Glutamatergic neuron (in vitro differentiated cells): ENCODE results near the gene ALOX5AP. TPM values are rescaled to one million over a fixed set of nuclear protein-coding genes. Genes with fewer than 3 reads are reported as not detected.

Experiments used
- DNase-seq: peaks from one replicate; pipeline ENCODE4 v3.0.0; 2022
- H3K27ac Mint-ChIP-seq: one replicate; pipeline ENCODE4 v1.8.0; 2020; ENCODE audit warnings: mild to moderate bottlenecking, mixed read lengths, inconsistent platforms; ENCODE audit not compliant: unreplicated experiment
- H3K27me3 Mint-ChIP-seq: one replicate; pipeline ENCODE4 v1.8.0; 2020; ENCODE audit warnings: mild to moderate bottlenecking, moderate library complexity, mixed read lengths, inconsistent platforms; ENCODE audit not compliant: unreplicated experiment
- H3K36me3 Mint-ChIP-seq: one replicate; pipeline ENCODE4 v1.8.0; 2020; ENCODE audit warnings: mild to moderate bottlenecking, mixed read lengths, inconsistent platforms; ENCODE audit not compliant: unreplicated experiment
- H3K4me1 Mint-ChIP-seq: one replicate; pipeline ENCODE4 v1.8.0; 2020; ENCODE audit warnings: mild to moderate bottlenecking, low read depth, mixed read lengths, inconsistent platforms; ENCODE audit not compliant: unreplicated experiment
- H3K4me3 Mint-ChIP-seq: one replicate; pipeline ENCODE4 v1.8.0; 2020; ENCODE audit warnings: mild to moderate bottlenecking, mixed read lengths, inconsistent platforms; ENCODE audit not compliant: unreplicated experiment
- H3K9me3 Mint-ChIP-seq: one replicate; pipeline ENCODE4 v1.8.0; 2020; ENCODE audit warnings: mild to moderate bottlenecking, moderate library complexity, mixed read lengths, inconsistent platforms; ENCODE audit not compliant: unreplicated experiment
- CTCF ChIP-seq: fragments of 200-600 bp; sonication (generic); IDR thresholded peaks from one replicate; pipeline ENCODE4 v1.5.0; 2021; ENCODE audit not compliant: partially characterized antibody, unreplicated experiment
- total RNA-seq: library from RNA; stranded (reverse); fragmentation: NEBNext Ultra II Directional; extraction: Animal tissue kit (Norgen Biotek cat#: 25700); gene quantifications from one replicate; pipeline ENCODE4 v1.2.1, GENCODE V29; 2021; ENCODE audit not compliant: unreplicated experiment

The ALOX5AP gene
- total RNA-seq, 1 donor from 2014 or later = 0.81 TPM

GRCh38 chr13:30798776-30799355 is 63.5 kb downstream of the ALOX5AP start:
- H3K27ac Mint-ChIP-seq = peak overlapping the region; percentile 28
- peaks cover 8% of the 10 kb centered on the region for H3K27me3 Mint-ChIP-seq
- H3K36me3 Mint-ChIP-seq = no peaks in the 10 kb centered on the region
- peaks cover 39% of the 10 kb centered on the region for H3K4me1 Mint-ChIP-seq
- peaks cover 8% of the 10 kb centered on the region for H3K9me3 Mint-ChIP-seq
- DNase-seq = no peak
- no peak overlapping the region for H3K4me3 Mint-ChIP-seq
- no peak for TF ChIP-seq CTCF

GRCh38 chr13:30799356-30799824 is 64.0 kb downstream of the ALOX5AP start:
- Mint-ChIP-seq H3K4me1 (peaks cover 44% of the 10 kb centered on the region), H3K27ac (peak overlapping the region; percentile 28), H3K4me3 (no peak overlapping the region), H3K9me3 (peaks cover 10% of the 10 kb centered on the region), H3K36me3 (no peaks in the 10 kb centered on the region), H3K27me3 (peaks cover 11% of the 10 kb centered on the region)
- TF ChIP-seq CTCF = no peak
- no peak for DNase-seq

- H3K4me3 Mint-ChIP-seq = no peak overlapping the region
- H3K27me3 Mint-ChIP-seq = peaks cover 11% of the 10 kb centered on the region
- H3K36me3 Mint-ChIP-seq = no peaks in the 10 kb centered on the region
- peaks cover 51% of the 10 kb centered on the region for H3K4me1 Mint-ChIP-seq
- no peak for DNase-seq
- peaks cover 13% of the 10 kb centered on the region for H3K9me3 Mint-ChIP-seq
- H3K27ac Mint-ChIP-seq = no peak overlapping the region
- TF ChIP-seq CTCF = no peak
These were observed 64.8 kb downstream of the ALOX5AP start for GRCh38 chr13:30800107-30800506.

GRCh38 chr13:30802501-30802900 is 67.2 kb downstream of the ALOX5AP start:
- H3K9me3 Mint-ChIP-seq = peaks cover 13% of the 10 kb centered on the region
- H3K4me1 Mint-ChIP-seq = peaks cover 47% of the 10 kb centered on the region
- no peaks in the 10 kb centered on the region for H3K36me3 Mint-ChIP-seq
- H3K27ac Mint-ChIP-seq = peak overlapping the region; percentile 86
- no peak for TF ChIP-seq CTCF
- peaks cover 15% of the 10 kb centered on the region for H3K27me3 Mint-ChIP-seq
- no peak overlapping the region for H3K4me3 Mint-ChIP-seq
- DNase-seq = no peak

GRCh38 chr13:30802953-30803478 is 67.7 kb downstream of the ALOX5AP start:
- Mint-ChIP-seq H3K27ac (peak overlapping the region; percentile 86), H3K4me1 (peaks cover 47% of the 10 kb centered on the region), H3K4me3 (peak overlapping the region; percentile 68), H3K27me3 (peaks cover 15% of the 10 kb centered on the region), H3K9me3 (peaks cover 13% of the 10 kb centered on the region), H3K36me3 (no peaks in the 10 kb centered on the region)
- TF ChIP-seq CTCF = peak; percentile 89
- DNase-seq = peak; percentile 92
